ENCODE results near the gene RNASE8. TPM values are rescaled to one million over a fixed set of nuclear protein-coding genes. Genes with fewer than 3 reads are reported as not detected.

Gene RNASE8
- total RNA-seq, 2 donors from 2014 or later, result not detected

DNA sequence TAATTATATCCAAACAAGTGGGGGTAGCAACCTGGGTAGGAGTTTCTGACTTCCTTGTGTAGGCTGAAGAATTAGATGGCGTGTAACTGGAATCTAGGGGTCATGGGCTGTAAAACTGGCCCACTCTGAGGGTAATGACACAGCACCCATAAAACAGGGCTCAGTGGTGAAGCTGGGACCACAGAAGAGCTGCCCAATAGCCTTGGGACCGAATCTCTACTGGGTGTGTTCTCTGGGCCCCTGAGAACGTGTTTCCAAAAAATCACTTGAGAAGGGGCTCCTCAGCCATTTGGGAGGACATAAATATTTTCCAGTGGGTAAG is 3.7 kb downstream of the RNASE8 start:
- 92 to 100% methylated on average over 1 to 3 of the region's 3 CpGs for WGBS, 2 experiments (ENCODE audit: insufficient coverage in 1 of 2, insufficient read length in 1 of 2)
- no peak for TF ChIP-seq CTCF (conservative IDR thresholded peaks at IDR 0.05)
- Mint-ChIP-seq H3K27ac (no peak overlapping the region), H3K4me1 (peaks cover 18% of the 10 kb centered on the region), H3K27me3 (ENCODE audit: insufficient read depth) (no peaks in the 10 kb centered on the region), H3K36me3 (ENCODE audit: low read depth) (no peaks in the 10 kb centered on the region), H3K9me3 (no peaks in the 10 kb centered on the region), H3K4me3 (no peak overlapping the region)
- Histone ChIP-seq H3K27ac (ENCODE audit: low read depth, low read length) (no peak overlapping the region), H3K9me3 (ENCODE audit: control insufficient read depth, low read length) (no peaks in the 10 kb centered on the region), H3K4me3 (ENCODE audit: low read length) (no peak overlapping the region), H3K9ac (ENCODE audit: extremely low read depth, low read length, poor library complexity, severe bottlenecking) (no peak overlapping the region), H3K27me3 (ENCODE audit: control insufficient read depth, insufficient read depth, low read length, poor library complexity, severe bottlenecking) (no peaks in the 10 kb centered on the region), H3K36me3 (ENCODE audit: control insufficient read depth, insufficient read depth, low read length) (no peaks in the 10 kb centered on the region), H3K4me1 (ENCODE audit: control insufficient read depth, insufficient read depth, low read length) (peaks cover 4% of the 10 kb centered on the region)
- no peak for DNase-seq

GRCh38 chr14:21063479-21063878 is 5.9 kb downstream of the RNASE8 start:
- peaks cover 6% of the 10 kb centered on the region for H3K27me3 Mint-ChIP-seq (ENCODE audit: insufficient read depth)
- WGBS, 2 experiments (ENCODE audit: insufficient coverage in 1 of 2, insufficient read length in 1 of 2), result 46 to 69% methylated on average over 3 of the region's 3 CpGs
- Histone ChIP-seq H3K4me1 (ENCODE audit: control insufficient read depth, insufficient read depth, low read length) (peaks cover 7% of the 10 kb centered on the region), H3K27ac (ENCODE audit: low read depth, low read length) (no peak overlapping the region), H3K9me3 (ENCODE audit: control insufficient read depth, low read length) (no peaks in the 10 kb centered on the region), H3K27me3 (ENCODE audit: control insufficient read depth, insufficient read depth, low read length, poor library complexity, severe bottlenecking) (no peaks in the 10 kb centered on the region), H3K4me3 (ENCODE audit: low read length) (no peak overlapping the region), H3K36me3 (ENCODE audit: control insufficient read depth, insufficient read depth, low read length) (no peaks in the 10 kb centered on the region), H3K9ac (ENCODE audit: extremely low read depth, low read length, poor library complexity, severe bottlenecking) (no peak overlapping the region)
- H3K27ac Mint-ChIP-seq, result no peak overlapping the region
- no peak overlapping the region for H3K4me3 Mint-ChIP-seq
- peaks cover 18% of the 10 kb centered on the region for H3K4me1 Mint-ChIP-seq
- no peaks in the 10 kb centered on the region for H3K36me3 Mint-ChIP-seq (ENCODE audit: low read depth)
- no peak for DNase-seq
- no peak for TF ChIP-seq CTCF (conservative IDR thresholded peaks at IDR 0.05)
- no peaks in the 10 kb centered on the region for H3K9me3 Mint-ChIP-seq

DNA sequence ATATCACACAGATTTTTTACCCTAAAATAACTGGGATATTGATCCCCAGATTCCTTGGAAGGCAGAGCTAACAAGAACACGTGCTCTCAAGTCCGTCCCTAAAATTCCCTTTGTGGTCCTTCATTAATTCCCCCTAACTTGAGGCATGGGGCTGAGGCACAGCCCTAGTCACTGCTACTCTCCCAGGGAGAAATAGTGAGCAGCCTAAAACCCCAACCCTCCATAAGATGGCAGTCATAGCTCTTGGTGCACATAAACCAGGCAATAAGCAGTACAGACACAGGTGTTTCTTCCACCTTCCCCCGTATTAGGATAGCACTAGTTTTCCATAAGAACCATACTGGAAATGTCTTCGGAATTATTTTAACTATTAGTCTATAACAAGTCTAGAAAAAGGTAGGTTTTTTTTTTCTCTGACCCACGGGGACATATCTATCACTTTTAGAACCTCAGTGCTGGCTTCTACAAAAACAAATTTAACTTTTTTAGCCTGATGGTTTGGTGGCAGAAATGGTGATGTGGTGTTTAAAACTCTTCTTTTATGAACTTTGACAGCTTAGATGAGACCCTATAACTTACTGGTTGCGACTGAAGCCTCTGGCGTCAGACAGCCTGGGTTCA is 9.4 kb downstream of the RNASE8 start:
- WGBS, 2 experiments (ENCODE audit: insufficient coverage in 1 of 2, insufficient read length in 1 of 2), result 74 to 95% methylated on average over 5 to 7 of the region's 7 CpGs
- Histone ChIP-seq H3K4me3 (ENCODE audit: low read length) (no peak overlapping the region), H3K36me3 (ENCODE audit: control insufficient read depth, insufficient read depth, low read length) (no peaks in the 10 kb centered on the region), H3K9me3 (ENCODE audit: control insufficient read depth, low read length) (no peaks in the 10 kb centered on the region), H3K9ac (ENCODE audit: extremely low read depth, low read length, poor library complexity, severe bottlenecking) (no peak overlapping the region), H3K27me3 (ENCODE audit: control insufficient read depth, insufficient read depth, low read length, poor library complexity, severe bottlenecking) (no peaks in the 10 kb centered on the region), H3K4me1 (ENCODE audit: control insufficient read depth, insufficient read depth, low read length) (peaks cover 8% of the 10 kb centered on the region), H3K27ac (ENCODE audit: low read depth, low read length) (no peak overlapping the region)
- Mint-ChIP-seq H3K4me3 (no peak overlapping the region), H3K27me3 (ENCODE audit: insufficient read depth) (peaks cover 8% of the 10 kb centered on the region), H3K36me3 (ENCODE audit: low read depth) (peaks cover under 1% of the 10 kb centered on the region), H3K27ac (no peak overlapping the region), H3K9me3 (no peaks in the 10 kb centered on the region), H3K4me1 (peaks cover 23% of the 10 kb centered on the region)
- peak; percentile 47 for TF ChIP-seq CTCF (conservative IDR thresholded peaks at IDR 0.05)
- DNase-seq, result no peak

All from endodermal cell (in vitro differentiated cells).